Lower leg skin (tissue), 4 donors: ENCODE measurements around the gene CMBL. TPM values are rescaled to one million over a fixed set of nuclear protein-coding genes. Genes with fewer than 3 reads are reported as not detected.

Experiments used
- DNase-seq, 2 donors: peaks; one replicate each; pipeline ENCODE4 v3.0.0-alpha.2; 2019; ENCODE audit warnings: low spot score in 2 of 2
- H3K4me3 ChIP-seq: fragments of 200-600 bp; sonication (generic); 2 replicates; pipeline ENCODE4 v1.5.1; 2017; ENCODE audit warnings: mild to moderate bottlenecking, low read depth; ENCODE audit not compliant: poor library complexity, severe bottlenecking
- POLR2A ChIP-seq, 2 donors: fragments of 450-650 bp; IDR thresholded peaks; one replicate each; pipeline ENCODE4 v1.6.1; 2016 to 2017; ENCODE audit warnings: antibody characterized with exemption in 2 of 2, mild to moderate bottlenecking in 1 of 2, moderate library complexity in 1 of 2
- WGBS, 2 donors: methylation state at CpG; one replicate each; pipeline ENCODE4 v1.1.5; 2018; 5-methylcytosine and 5-hydroxymethylcytosine counted together
- intact Hi-C: fragments of 100-400 bp; cut with DNase I; formaldehyde crosslinking; loops from one replicate; pipeline ENCODE4 v1.15.0; 2023; ENCODE audit warnings: low total_unique reads
- total RNA-seq, 4 donors: library from RNA; depleted of rRNA; stranded (reverse); fragments of >200 nt; gene quantifications; one replicate each; pipeline ENCODE4 v1.1.0, GENCODE V29; 2016
- TF ChIP-seq, protein P1 (sequence below), 3 donors: fragments of 450-650 bp; IDR thresholded peaks; one replicate each; pipeline ENCODE4 v1.5.1; 2016; ENCODE audit warnings: antibody characterized with exemption in 3 of 3, mild to moderate bottlenecking in 3 of 3, moderate library complexity in 2 of 3

CMBL gene
- total RNA-seq, 4 donors from 2014 or later: 1.8 to 3.2 (median 2.4) TPM

DNA sequence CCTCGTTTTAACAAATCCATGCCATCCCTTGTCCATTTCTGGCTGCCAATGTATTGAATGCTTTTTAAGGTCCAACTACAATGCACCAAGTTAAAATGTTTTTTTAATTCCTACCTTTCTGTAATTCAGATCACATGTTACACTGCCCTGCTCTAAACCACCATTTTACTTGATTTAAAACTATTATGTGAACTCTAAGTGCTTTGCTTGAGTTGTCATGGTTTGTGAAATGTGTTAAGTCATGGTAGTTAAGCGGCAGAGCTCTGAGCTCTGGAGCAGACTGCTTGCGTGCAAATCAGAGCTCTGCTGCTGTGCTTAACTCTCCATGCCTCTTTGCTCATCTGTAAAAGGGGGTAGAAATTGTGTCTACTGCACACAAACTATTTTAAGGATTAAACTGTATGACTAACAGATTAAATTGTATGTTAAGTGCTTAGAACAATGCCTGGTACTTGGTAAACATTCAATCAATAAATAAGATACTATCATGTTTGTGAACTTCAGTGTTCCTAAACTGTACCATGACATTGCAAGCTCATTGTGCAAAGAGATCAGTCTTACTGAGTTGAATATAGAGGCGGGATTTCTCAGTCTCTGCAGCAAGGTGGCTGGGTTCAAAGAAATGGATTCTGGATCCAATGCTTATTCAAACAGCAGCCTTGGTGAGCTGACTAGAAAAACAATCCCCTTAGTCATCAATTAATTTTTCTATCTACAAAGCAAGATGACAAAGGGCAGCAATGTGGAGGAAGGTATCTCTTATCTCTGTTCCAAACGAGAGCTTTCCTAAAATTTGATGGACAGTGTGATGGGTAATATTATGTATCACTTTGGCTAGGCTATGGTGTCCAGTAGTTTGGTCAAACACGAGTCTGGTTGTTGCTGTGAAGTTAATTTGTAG is 16.1 kb upstream of the CMBL start:
- TF ChIP-seq POLR2A (IDR thresholded peaks at IDR 0.05): no peak
- TF ChIP-seq, protein P1, sequence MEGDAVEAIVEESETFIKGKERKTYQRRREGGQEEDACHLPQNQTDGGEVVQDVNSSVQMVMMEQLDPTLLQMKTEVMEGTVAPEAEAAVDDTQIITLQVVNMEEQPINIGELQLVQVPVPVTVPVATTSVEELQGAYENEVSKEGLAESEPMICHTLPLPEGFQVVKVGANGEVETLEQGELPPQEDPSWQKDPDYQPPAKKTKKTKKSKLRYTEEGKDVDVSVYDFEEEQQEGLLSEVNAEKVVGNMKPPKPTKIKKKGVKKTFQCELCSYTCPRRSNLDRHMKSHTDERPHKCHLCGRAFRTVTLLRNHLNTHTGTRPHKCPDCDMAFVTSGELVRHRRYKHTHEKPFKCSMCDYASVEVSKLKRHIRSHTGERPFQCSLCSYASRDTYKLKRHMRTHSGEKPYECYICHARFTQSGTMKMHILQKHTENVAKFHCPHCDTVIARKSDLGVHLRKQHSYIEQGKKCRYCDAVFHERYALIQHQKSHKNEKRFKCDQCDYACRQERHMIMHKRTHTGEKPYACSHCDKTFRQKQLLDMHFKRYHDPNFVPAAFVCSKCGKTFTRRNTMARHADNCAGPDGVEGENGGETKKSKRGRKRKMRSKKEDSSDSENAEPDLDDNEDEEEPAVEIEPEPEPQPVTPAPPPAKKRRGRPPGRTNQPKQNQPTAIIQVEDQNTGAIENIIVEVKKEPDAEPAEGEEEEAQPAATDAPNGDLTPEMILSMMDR (IDR thresholded peaks at IDR 0.05): no peak
- peak in 1 of 2 donors; percentile 21 for DNase-seq
- WGBS, 2 donors: 74 to 78% methylated on average over 6 of the region's 6 CpGs
- no peak overlapping the region for H3K4me3 ChIP-seq
- intact Hi-C loops: no loop called here

DNA sequence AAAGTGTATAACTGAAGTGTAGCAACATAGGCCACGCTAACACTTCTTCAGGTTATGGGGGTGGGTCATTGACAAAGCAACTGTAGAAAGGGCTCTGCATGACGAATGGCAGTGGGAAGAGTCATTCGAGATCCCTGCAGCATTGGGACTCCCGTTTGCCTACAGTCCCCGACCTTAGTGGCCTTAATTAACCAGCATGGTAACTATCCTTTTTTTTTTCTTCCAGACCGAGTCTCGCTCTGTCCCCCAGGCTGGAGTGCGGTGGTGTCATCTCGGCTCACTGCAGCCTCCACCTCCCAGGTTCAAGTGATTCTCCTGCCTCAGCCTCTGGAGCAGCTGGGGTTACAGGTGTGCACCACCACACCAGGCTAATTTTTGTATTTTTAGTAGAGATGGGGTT is 14.2 kb upstream of the CMBL start:
- 88 to 90% methylated on average over 9 of the region's 9 CpGs for WGBS, 2 donors
- TF ChIP-seq, protein P1 (IDR thresholded peaks at IDR 0.05): no peak
- TF ChIP-seq POLR2A (IDR thresholded peaks at IDR 0.05): no peak
- no peak overlapping the region for H3K4me3 ChIP-seq
- intact Hi-C loops: no loop called here
- DNase-seq: peak in 1 of 2 donors; percentile 53

DNA sequence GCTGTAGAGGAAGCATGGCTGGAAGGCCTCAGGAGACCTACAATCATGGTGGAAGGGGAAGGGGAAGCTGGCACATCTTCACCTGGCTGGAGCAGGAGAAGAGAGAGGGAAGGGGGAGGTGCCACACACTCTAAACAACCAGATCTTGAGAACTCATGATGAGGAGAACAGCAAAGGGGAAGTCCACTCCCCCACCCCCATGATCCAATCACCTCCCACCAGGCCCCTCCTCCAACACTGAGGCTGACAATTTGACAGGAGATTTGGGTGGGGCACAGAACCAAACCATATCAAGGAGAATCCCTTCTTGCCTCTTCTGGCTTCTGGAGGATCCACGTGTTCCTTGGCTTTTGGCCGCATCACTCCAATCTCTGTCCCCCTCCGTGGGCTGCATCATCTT is 13.1 kb upstream of the CMBL start:
- intact Hi-C loops: no loop called here
- no peak overlapping the region for H3K4me3 ChIP-seq
- DNase-seq: no peak
- 75 to 77% methylated on average over 3 of the region's 3 CpGs for WGBS, 2 donors
- TF ChIP-seq, protein P1 (IDR thresholded peaks at IDR 0.05): no peak
- no peak for TF ChIP-seq POLR2A (IDR thresholded peaks at IDR 0.05)

DNA sequence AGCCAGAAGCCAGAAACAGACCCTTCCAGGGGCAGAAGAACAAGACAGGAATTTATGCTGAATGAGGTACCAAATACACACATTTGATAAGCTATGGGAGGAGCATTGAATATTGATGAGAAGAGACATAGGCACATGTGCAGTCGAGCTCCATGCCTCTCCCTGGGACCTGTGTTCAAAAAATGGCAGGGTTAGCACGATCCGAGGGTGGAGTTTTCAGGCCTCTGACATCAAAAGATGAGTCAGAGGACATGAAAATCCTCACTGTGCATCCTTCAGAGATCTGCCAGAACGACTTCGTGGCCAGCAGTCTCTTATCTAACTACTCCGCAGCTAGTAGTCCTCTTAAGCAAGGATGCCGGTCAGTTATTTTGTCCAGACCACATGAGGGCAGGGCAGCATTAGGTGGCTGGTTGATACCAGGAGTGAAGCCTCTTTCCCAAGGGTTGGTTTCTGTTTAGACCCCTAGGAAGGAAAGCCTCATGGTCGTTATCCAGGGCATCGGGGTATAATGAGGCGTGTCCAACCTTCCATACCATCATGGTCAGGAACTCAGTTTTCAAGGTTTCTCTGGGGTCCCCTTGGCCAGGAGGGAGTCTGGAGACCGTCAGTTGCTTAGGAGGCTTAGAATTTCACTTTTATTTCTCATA is 11.6 kb upstream of the CMBL start:
- 74 to 81% methylated on average over 11 of the region's 11 CpGs for WGBS, 2 donors
- no peak for DNase-seq
- H3K4me3 ChIP-seq: no peak overlapping the region
- intact Hi-C loops: no loop called here
- TF ChIP-seq POLR2A (IDR thresholded peaks at IDR 0.05): no peak
- TF ChIP-seq, protein P1 (IDR thresholded peaks at IDR 0.05): no peak

DNA sequence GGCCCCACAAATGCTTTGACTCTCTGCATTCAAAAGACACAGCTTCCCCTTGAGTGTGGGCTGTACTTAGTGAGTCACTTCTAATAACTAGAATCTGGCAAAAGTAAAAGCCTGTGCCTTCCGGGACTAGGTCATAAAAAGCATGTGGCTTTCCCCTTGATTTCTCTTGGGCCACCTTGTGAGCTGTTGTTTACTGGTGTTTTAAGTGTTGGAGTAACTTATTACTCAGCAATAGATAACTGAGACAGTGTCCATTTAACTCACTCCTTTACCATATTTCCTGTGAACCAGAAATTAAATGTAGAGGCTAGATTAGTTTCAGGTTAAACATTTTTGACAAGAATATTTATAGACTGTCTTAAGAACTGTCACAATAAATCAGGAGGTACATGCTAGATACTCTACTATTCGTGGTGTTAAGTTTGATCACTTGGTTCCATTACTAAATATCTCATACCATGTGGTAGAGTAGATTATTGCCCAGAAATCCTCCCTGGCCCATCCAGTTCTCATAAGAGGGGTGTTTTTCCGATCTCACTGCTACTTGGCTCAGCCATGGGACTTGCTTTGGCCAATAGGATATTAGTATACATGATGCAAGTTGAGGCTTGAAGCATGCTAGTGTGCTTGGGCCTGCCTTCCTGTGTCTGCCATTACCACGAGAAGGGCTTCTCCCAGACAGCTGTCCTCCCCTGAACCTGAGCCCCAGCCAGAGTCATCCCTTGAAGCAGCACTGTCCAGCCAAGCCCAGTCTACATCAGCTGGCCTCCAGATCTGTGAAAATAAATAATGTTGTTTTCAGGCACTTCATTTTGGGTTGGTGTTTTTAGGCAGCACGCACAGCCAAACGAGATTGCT is 10.4 kb upstream of the CMBL start:
- H3K4me3 ChIP-seq: no peak overlapping the region
- WGBS, 2 donors: 62 to 67% methylated on average over 6 of the region's 6 CpGs
- TF ChIP-seq, protein P1 (IDR thresholded peaks at IDR 0.05): no peak
- TF ChIP-seq POLR2A (IDR thresholded peaks at IDR 0.05): no peak
- no peak for DNase-seq
- intact Hi-C loops: no loop called here
